ENCODE data around the gene PTPRCAP. TPM values are rescaled to one million over a fixed set of nuclear protein-coding genes. Genes with fewer than 3 reads are reported as not detected.
A peak's percentile ranks its signal among the peaks of the same experiment; 100 is the strongest.

Gene PTPRCAP
- total and polyA plus RNA-seq, 9 of the 15 experiments (the other 6 are each of a cell fraction or from before 2014, with no cell fraction given) = 0.22 to 2.0 (median 1.1) TPM; not detected in 4

- TF ChIP-seq CHAMP1 (IDR thresholded peaks at IDR 0.05) (no peak), CC2D1A (IDR thresholded peaks at IDR 0.05) (no peak), BRF1 (IDR thresholded peaks at IDR 0.05; ENCODE audit: borderline replicate concordance, extremely low read depth, insufficient read length) (no peak), THAP12 (CRISPR knock-in tag; IDR thresholded peaks at IDR 0.05) (peak; percentile 76; the same call in 1 of the 2 replicates), ZNF311 (CRISPR knock-in tag; IDR thresholded peaks at IDR 0.05) (no peak), TEAD2 (tag; IDR thresholded peaks at IDR 0.05) (no peak), JUNB (CRISPR knock-in tag; conservative IDR thresholded peaks at IDR 0.05) (no peak), CBX8 (IDR thresholded peaks at IDR 0.05; ENCODE audit: borderline replicate concordance, extremely low read depth, low read depth, low read length, poor library complexity, severe bottlenecking) (no peak), EP300 (IDR thresholded peaks at IDR 0.05; ENCODE audit: low read length) (no peak), NFXL1 (CRISPR knock-in tag; IDR thresholded peaks at IDR 0.05) (no peak), CTCFL (IDR thresholded peaks at IDR 0.05; ENCODE audit: borderline replicate concordance, insufficient read depth, low read depth, low read length, poor library complexity, severe bottlenecking) (peak; percentile 1), HEY1 (CRISPR knock-in tag; IDR thresholded peaks at IDR 0.05; ENCODE audit: borderline replicate concordance) (no peak), ZBTB12 (CRISPR knock-in tag; IDR thresholded peaks at IDR 0.05) (peak; percentile 99), YY1 (IDR thresholded peaks at IDR 0.05; ENCODE audit: borderline replicate concordance in 1 of 3, control insufficient read depth in 1 of 3, extremely low read depth in 1 of 3, insufficient read depth in 3 of 3, insufficient read length in 1 of 3, insufficient replicate concordance in 2 of 3, low read depth in 1 of 3, low read length in 2 of 3) (peak; percentile 94 to 99 (median 99))
Observed at GRCh38 chr11:67428052-67429001, 9.2 kb downstream of the PTPRCAP start, which contains the start of gene RPS6KB2 (continued).
